ENCODE measurements around the gene IGF1R.

Gene IGF1R

GRCh38 chr15:98728082-98728810 lies 79.9 kb downstream of the IGF1R start:
- H3K4me3 ChIP-seq (ENCODE audit: low read depth in 1 of 2, low read length in 2 of 2), result no peak overlapping the region
- peaks cover 3% of the 10 kb centered on the region; the same call in 1 of the 2 replicates for H3K4me1 ChIP-seq (ENCODE audit: insufficient read depth, low read length)
- no peak overlapping the region for H3K9ac ChIP-seq (ENCODE audit: low read depth, low read length)
- H2AFZ ChIP-seq (ENCODE audit: low read depth, low read length), result no peak overlapping the region
- DNase-seq, result no peak
- no peak overlapping the region for H3K4me2 ChIP-seq (ENCODE audit: insufficient read depth, low read length)
- no peak overlapping the region for H3K27ac ChIP-seq (ENCODE audit: low read length)
- ATAC-seq (ENCODE audit: insufficient read depth, low read depth), result no peak
- no peaks in the 10 kb centered on the region for H3K9me3 ChIP-seq (ENCODE audit: insufficient read depth, low read length, severe bottlenecking)
- H3K36me3 ChIP-seq (ENCODE audit: insufficient read depth, low read length), result no peaks in the 10 kb centered on the region
- H4K20me1 ChIP-seq (ENCODE audit: insufficient read depth, low read length), result peaks cover 69% of the 10 kb centered on the region
- TF ChIP-seq CTCF (IDR thresholded peaks at IDR 0.05; ENCODE audit: borderline replicate concordance, extremely low read depth, low read length, poor library complexity, severe bottlenecking) (no peak), EZH2 (IDR thresholded peaks at IDR 0.05; ENCODE audit: borderline replicate concordance, low read depth, low read length, severe bottlenecking) (no peak)
- H3K27me3 ChIP-seq (ENCODE audit: insufficient read depth, low read length, poor library complexity), result no peaks in the 10 kb centered on the region
- peaks cover 89% of the 10 kb centered on the region for H3K79me2 ChIP-seq (ENCODE audit: insufficient read depth, low read length)

- peaks cover 73% of the 10 kb centered on the region for H4K20me1 ChIP-seq (ENCODE audit: insufficient read depth, low read length)
- H3K27me3 ChIP-seq (ENCODE audit: insufficient read depth, low read length, poor library complexity), result no peaks in the 10 kb centered on the region
- no peak for DNase-seq
- TF ChIP-seq EZH2 (IDR thresholded peaks at IDR 0.05; ENCODE audit: borderline replicate concordance, low read depth, low read length, severe bottlenecking), result no peak
- TF ChIP-seq CTCF (IDR thresholded peaks at IDR 0.05; ENCODE audit: borderline replicate concordance, extremely low read depth, low read length, poor library complexity, severe bottlenecking), result no peak
- no peak overlapping the region for H3K9ac ChIP-seq (ENCODE audit: low read depth, low read length)
- H3K9me3 ChIP-seq (ENCODE audit: insufficient read depth, low read length, severe bottlenecking), result no peaks in the 10 kb centered on the region
- H3K36me3 ChIP-seq (ENCODE audit: insufficient read depth, low read length), result no peaks in the 10 kb centered on the region
- peaks cover 3% of the 10 kb centered on the region; the same call in 1 of the 2 replicates for H3K4me1 ChIP-seq (ENCODE audit: insufficient read depth, low read length)
- no peak overlapping the region for H3K4me3 ChIP-seq (ENCODE audit: low read depth in 1 of 2, low read length in 2 of 2)
- H3K4me2 ChIP-seq (ENCODE audit: insufficient read depth, low read length), result no peak overlapping the region
- no peak overlapping the region for H3K27ac ChIP-seq (ENCODE audit: low read length)
- peaks cover 88% of the 10 kb centered on the region for H3K79me2 ChIP-seq (ENCODE audit: insufficient read depth, low read length)
- ATAC-seq (ENCODE audit: insufficient read depth, low read depth), result no peak
- no peak overlapping the region for H2AFZ ChIP-seq (ENCODE audit: low read depth, low read length)
Observed at GRCh38 chr15:98728811-98729160, 80.4 kb downstream of the IGF1R start.

- peaks cover 75% of the 10 kb centered on the region for H4K20me1 ChIP-seq (ENCODE audit: insufficient read depth, low read length)
- H3K4me3 ChIP-seq (ENCODE audit: low read depth in 1 of 2, low read length in 2 of 2), result no peak overlapping the region
- no peak overlapping the region for H3K4me2 ChIP-seq (ENCODE audit: insufficient read depth, low read length)
- TF ChIP-seq CTCF (IDR thresholded peaks at IDR 0.05; ENCODE audit: borderline replicate concordance, extremely low read depth, low read length, poor library complexity, severe bottlenecking), result no peak
- no peak for TF ChIP-seq EZH2 (IDR thresholded peaks at IDR 0.05; ENCODE audit: borderline replicate concordance, low read depth, low read length, severe bottlenecking)
- no peak overlapping the region for H3K27ac ChIP-seq (ENCODE audit: low read length)
- H3K79me2 ChIP-seq (ENCODE audit: insufficient read depth, low read length), result peaks cover 87% of the 10 kb centered on the region
- no peak overlapping the region for H3K9ac ChIP-seq (ENCODE audit: low read depth, low read length)
- no peaks in the 10 kb centered on the region for H3K36me3 ChIP-seq (ENCODE audit: insufficient read depth, low read length)
- H2AFZ ChIP-seq (ENCODE audit: low read depth, low read length), result no peak overlapping the region
- peaks cover 3% of the 10 kb centered on the region; the same call in 1 of the 2 replicates for H3K4me1 ChIP-seq (ENCODE audit: insufficient read depth, low read length)
- H3K9me3 ChIP-seq (ENCODE audit: insufficient read depth, low read length, severe bottlenecking), result no peaks in the 10 kb centered on the region
- DNase-seq, result no peak
- H3K27me3 ChIP-seq (ENCODE audit: insufficient read depth, low read length, poor library complexity), result no peaks in the 10 kb centered on the region
- no peak for ATAC-seq (ENCODE audit: insufficient read depth, low read depth)
Observed at GRCh38 chr15:98729446-98730042, 81.2 kb downstream of the IGF1R start.

Measured in DND-41 (cell line).